ENCODE measurements around the gene SDC4.

Gene SDC4

DNA sequence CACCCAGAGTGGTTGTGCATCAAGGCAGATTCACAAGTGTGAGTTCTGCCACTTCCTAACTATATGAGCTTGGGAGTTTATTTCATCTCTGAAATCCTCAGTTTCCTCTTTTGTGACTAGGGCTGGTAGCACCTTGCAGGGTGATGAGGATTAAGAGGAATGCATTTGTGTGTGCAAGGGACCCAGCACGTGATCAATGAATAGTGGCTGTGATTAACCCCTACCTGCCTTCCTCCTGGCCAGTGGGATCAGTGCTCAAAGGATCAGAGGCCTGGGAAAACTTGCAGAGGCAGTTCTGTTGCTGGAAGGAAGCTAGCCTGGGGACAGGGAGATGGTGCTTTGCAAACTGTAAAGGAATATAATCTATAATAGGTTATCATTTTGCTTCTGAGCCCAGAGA, 7.3 kb downstream of the SDC4 start:
- no peak for DNase-seq (ENCODE audit: low read depth)
- TF ChIP-seq, protein P1, sequence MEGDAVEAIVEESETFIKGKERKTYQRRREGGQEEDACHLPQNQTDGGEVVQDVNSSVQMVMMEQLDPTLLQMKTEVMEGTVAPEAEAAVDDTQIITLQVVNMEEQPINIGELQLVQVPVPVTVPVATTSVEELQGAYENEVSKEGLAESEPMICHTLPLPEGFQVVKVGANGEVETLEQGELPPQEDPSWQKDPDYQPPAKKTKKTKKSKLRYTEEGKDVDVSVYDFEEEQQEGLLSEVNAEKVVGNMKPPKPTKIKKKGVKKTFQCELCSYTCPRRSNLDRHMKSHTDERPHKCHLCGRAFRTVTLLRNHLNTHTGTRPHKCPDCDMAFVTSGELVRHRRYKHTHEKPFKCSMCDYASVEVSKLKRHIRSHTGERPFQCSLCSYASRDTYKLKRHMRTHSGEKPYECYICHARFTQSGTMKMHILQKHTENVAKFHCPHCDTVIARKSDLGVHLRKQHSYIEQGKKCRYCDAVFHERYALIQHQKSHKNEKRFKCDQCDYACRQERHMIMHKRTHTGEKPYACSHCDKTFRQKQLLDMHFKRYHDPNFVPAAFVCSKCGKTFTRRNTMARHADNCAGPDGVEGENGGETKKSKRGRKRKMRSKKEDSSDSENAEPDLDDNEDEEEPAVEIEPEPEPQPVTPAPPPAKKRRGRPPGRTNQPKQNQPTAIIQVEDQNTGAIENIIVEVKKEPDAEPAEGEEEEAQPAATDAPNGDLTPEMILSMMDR (IDR thresholded peaks at IDR 0.05; ENCODE audit: control insufficient read depth, insufficient read depth, low read depth, low read length, missing control alignments), result no peak
- H3K4me3 ChIP-seq (ENCODE audit: control insufficient read depth, low read depth, low read length), result no peak overlapping the region

DNA sequence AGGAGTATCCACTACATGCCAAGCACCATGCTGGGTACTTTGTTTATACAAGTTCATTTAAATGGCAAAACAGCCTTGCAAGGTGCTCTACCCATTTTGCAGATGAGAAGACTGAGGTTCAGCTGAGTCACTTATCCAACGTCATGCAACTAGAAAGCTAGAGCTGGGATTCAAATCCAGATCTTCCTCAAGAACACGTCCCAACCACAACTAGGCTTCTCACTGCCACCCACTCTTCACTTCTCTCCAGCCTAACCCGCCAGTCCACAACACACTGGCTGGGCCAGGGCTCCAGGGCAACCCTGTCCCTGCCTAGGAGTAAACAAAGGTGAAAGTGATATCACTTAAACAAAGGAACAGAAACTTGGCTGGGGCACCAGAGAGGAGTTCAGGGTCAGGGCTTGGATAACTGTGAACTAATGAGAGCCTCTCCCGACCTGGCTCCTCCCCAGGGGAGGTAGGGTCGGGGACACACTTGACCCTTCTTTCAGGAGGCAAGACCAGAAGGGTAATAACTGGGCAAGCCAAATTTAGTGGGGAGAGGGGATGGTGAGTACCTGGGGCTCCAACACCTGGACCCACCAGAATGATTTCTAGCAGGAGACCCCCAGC, 7.9 kb downstream of the SDC4 start:
- TF ChIP-seq, protein P1 (IDR thresholded peaks at IDR 0.05; ENCODE audit: control insufficient read depth, insufficient read depth, low read depth, low read length, missing control alignments), result no peak
- H3K4me3 ChIP-seq (ENCODE audit: control insufficient read depth, low read depth, low read length), result no peak overlapping the region
- DNase-seq (ENCODE audit: low read depth), result no peak

DNA sequence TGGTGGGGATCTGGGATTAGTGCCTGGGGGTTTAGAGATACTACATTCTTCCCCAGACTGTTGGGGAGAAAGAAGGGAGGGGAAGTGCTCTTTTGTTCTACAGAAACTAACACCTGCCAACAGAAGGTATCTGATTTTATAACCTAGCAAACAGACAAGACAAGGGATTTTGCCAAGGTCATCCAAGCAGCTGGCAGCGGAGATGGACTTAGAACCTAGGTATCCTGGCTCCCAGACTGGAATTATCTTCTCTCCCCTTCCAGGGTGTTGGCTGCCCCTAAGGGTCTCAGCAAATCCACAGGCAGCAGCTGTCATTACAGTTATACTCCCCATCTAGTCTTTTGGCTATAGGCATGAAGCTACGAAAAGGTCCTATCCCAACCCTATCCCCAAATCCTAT, 8.4 kb downstream of the SDC4 start:
- H3K4me3 ChIP-seq (ENCODE audit: control insufficient read depth, low read depth, low read length), result no peak overlapping the region
- DNase-seq (ENCODE audit: low read depth), result no peak
- TF ChIP-seq, protein P1 (IDR thresholded peaks at IDR 0.05; ENCODE audit: control insufficient read depth, insufficient read depth, low read depth, low read length, missing control alignments), result no peak

DNA sequence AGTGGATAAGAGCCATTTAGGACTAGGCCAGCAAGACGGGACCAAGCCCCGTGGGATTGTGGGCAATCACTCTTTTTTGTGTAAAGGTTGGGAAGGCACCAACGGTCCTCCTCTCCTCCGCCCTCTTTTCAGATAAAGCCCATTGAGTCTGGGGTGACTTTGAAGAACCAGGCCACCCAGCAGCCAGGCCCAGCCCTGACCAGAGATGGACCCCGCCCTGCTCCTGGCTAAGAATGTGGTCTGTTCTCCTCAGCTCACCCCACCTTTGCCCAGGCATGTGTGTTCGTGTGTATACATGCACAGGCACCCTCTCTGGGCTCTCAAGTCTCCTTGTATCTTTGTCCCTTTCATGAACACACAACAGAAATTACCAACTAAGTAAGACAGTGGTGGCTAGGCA, 9.1 kb downstream of the SDC4 start:
- H3K4me3 ChIP-seq (ENCODE audit: control insufficient read depth, low read depth, low read length), result no peak overlapping the region
- no peak for DNase-seq (ENCODE audit: low read depth)
- TF ChIP-seq, protein P1 (IDR thresholded peaks at IDR 0.05; ENCODE audit: control insufficient read depth, insufficient read depth, low read depth, low read length, missing control alignments), result no peak

DNA sequence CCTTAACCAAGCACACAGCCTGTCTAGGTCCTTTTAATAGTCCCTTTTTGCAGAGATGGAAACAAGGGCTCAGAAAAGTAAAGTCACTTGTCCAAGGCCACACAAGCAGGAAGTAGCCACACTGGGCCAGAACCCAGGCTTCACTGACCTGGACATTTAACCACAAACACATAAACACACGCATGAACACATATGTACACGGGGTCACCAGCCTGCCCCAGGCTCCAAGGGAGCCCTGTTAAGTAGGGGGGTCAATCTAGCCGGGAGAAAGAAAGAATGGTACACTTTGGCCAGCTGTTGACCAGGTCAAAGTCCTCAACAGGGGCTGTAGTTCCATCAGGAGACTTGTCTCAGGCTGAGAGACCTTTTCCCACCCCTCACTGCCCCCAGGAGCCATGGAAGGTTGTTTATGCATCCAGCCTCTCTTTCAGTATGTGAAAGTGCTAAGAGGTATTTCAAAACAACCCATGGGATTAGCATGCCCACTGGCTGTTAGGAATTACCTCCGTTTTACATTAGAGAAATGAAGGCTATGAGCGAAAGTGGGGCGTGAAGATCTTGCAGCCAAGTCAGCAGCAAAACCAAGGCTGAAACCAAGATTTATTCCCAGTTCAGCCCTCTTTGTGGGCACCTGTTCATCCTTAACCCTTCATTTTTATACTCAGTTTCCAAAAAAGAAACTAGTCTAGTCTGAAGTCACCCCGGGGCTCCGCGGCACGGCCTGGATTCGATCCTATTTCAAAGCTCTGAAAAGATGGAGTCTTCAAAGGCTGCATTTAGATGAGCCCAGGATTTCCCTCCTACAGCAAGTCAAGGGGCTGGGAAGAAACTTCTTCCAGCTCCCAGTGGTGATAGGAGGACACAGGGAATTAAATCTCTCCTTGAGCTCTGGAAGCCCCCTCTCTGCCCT, 9.8 kb downstream of the SDC4 start:
- DNase-seq (ENCODE audit: low read depth), result no peak
- TF ChIP-seq, protein P1 (IDR thresholded peaks at IDR 0.05; ENCODE audit: control insufficient read depth, insufficient read depth, low read depth, low read length, missing control alignments), result no peak
- H3K4me3 ChIP-seq (ENCODE audit: control insufficient read depth, low read depth, low read length), result no peak overlapping the region

DNA sequence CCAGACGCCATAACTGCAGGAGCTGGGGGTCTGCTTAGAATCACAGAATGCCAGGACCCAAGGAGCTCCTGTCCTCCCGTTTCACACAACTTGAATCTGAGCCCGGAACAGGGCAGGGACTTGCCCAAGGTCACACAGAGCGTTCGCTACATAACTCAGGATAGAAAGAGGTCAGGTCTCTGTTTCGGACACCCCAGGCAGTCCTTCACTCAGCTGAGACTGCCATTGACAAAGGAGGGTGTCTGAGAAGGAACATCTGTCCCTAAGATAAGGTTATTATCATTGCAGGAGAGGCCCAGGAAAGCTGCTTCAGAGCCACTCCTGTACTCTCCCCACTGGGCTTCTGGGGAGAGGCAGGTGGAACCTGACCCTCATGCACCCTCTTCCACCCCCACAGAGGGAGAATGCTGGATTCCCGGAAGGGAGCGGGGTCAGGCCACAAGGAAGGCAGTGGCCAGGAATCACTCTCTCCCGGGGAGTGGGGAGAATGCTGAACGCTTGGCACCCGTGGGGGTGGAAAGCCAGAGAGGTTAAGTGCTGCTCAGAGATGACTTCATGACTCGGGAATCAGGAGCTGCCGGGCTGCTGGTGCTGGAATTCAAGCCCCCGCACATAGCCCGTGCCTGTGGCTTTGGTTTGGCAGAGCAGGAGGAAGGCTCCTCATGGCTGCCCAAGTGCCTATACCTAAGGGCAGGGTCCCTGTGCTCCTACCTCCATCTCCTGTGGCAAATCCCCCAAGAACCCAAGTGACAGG, 10.7 kb downstream of the SDC4 start:
- H3K4me3 ChIP-seq (ENCODE audit: control insufficient read depth, low read depth, low read length), result no peak overlapping the region
- TF ChIP-seq, protein P1 (IDR thresholded peaks at IDR 0.05; ENCODE audit: control insufficient read depth, insufficient read depth, low read depth, low read length, missing control alignments), result no peak
- peak; percentile 78 for DNase-seq (ENCODE audit: low read depth)
